ENCODE data around the gene RNF150. TPM values are rescaled to one million over a fixed set of nuclear protein-coding genes. Genes with fewer than 3 reads are reported as not detected.

The RNF150 gene
- total RNA-seq, 1 experiment from 2014 or later, result 4.4 TPM

DNA sequence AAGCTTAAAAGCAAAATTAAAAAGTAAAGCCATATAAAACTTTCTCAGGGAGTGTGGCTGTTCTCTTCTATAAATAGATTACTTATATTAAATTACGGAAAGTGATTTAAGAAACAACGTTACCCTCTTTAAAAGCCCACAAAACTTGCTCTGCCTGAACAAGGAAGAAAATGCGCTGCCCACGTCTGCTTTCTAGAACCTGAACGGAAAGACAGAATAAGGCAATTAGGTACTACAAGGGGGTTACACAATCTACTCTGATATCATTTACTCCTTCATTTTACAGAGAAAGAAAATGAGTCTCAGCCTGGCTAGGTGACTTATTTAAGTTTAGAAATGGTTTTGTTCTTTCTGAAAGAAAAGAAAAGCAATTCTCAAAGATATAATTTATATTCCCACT, 147.2 kb downstream of the RNF150 start:
- Histone ChIP-seq H4K20me1 (ENCODE audit: control insufficient read depth, insufficient read depth, insufficient read length) (no peaks in the 10 kb centered on the region), H3K27me3 (ENCODE audit: insufficient read depth, low read length) (no peaks in the 10 kb centered on the region), H2BK12ac (ENCODE audit: insufficient read length, low read depth, low read length) (no peak overlapping the region), H3K23ac (ENCODE audit: insufficient read length, low read depth, low read length) (no peak overlapping the region), H3K4ac (ENCODE audit: low read depth, low read length) (no peak overlapping the region), H2BK120ac (ENCODE audit: low read depth, low read length, poor library complexity, severe bottlenecking) (no peak overlapping the region), H3K56ac (ENCODE audit: insufficient read length, low read depth, low read length) (no peak overlapping the region), H3K14ac (ENCODE audit: insufficient read depth, low read length) (no peak overlapping the region), H2AFZ (ENCODE audit: low read length) (no peak overlapping the region), H3K79me1 (ENCODE audit: insufficient read depth, low read depth, low read length, poor library complexity, severe bottlenecking) (no peaks in the 10 kb centered on the region), H4K8ac (replicated peaks; ENCODE audit: insufficient read length, low read depth, low read length) (no peak overlapping the region), H3K18ac (ENCODE audit: insufficient read length, low read depth, low read length) (no peak overlapping the region), H3K79me2 (ENCODE audit: insufficient read depth, low read length) (no peaks in the 10 kb centered on the region), H3K9ac (ENCODE audit: extremely low read depth, insufficient read length, low read length) (no peak overlapping the region), H4K5ac (ENCODE audit: insufficient read length, low read depth, low read length) (no peak overlapping the region), H4K91ac (ENCODE audit: insufficient read length, low read depth, low read length) (no peak overlapping the region), H2BK5ac (ENCODE audit: insufficient read length, low read length) (no peak overlapping the region), H3K9me3 (ENCODE audit: control insufficient read depth, low read depth, low read length) (no peaks in the 10 kb centered on the region), H3K27ac (ENCODE audit: insufficient read length, low read depth, low read length) (no peak overlapping the region), H3K4me1 (ENCODE audit: insufficient read depth, low read length) (no peaks in the 10 kb centered on the region), H2AK5ac (ENCODE audit: insufficient read length, low read length) (no peak overlapping the region), H2BK20ac (ENCODE audit: low read depth, low read length, poor library complexity, severe bottlenecking) (no peak overlapping the region), H3K4me2 (ENCODE audit: insufficient read depth, insufficient read length, low read length) (no peak overlapping the region), H3K23me2 (ENCODE audit: insufficient read length, low read depth, low read length, poor library complexity, severe bottlenecking) (no peaks in the 10 kb centered on the region), H2BK15ac (ENCODE audit: low read depth, low read length) (no peak overlapping the region), H3T11ph (ENCODE audit: low read length) (no peak overlapping the region)
- Mint-ChIP-seq H3K36me3 (ENCODE audit: insufficient read depth in 1 of 3, low read depth in 3 of 3) (no peaks in the 10 kb centered on the region), H3K9me3 (no peaks in the 10 kb centered on the region), H3K4me3 (no peak overlapping the region), H3K4me1 (no peaks in the 10 kb centered on the region), H3K27ac (no peak overlapping the region), H3K27me3 (ENCODE audit: low read depth) (no peaks in the 10 kb centered on the region)
- TF ChIP-seq, protein P1, sequence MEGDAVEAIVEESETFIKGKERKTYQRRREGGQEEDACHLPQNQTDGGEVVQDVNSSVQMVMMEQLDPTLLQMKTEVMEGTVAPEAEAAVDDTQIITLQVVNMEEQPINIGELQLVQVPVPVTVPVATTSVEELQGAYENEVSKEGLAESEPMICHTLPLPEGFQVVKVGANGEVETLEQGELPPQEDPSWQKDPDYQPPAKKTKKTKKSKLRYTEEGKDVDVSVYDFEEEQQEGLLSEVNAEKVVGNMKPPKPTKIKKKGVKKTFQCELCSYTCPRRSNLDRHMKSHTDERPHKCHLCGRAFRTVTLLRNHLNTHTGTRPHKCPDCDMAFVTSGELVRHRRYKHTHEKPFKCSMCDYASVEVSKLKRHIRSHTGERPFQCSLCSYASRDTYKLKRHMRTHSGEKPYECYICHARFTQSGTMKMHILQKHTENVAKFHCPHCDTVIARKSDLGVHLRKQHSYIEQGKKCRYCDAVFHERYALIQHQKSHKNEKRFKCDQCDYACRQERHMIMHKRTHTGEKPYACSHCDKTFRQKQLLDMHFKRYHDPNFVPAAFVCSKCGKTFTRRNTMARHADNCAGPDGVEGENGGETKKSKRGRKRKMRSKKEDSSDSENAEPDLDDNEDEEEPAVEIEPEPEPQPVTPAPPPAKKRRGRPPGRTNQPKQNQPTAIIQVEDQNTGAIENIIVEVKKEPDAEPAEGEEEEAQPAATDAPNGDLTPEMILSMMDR (conservative IDR thresholded peaks at IDR 0.05), result no peak
- DNase-seq, result no peak
- no CpG with 5 or more reads among the region's 5 CpGs for WGBS (ENCODE audit: extremely low coverage, insufficient read length, low lambda C conversion rate)
